Glomerular visceral epithelial cell (primary cell): ENCODE data around the gene RASA3.
"Not testable (repeated sequence)": the region's sequence is repeated elsewhere in the genome, so short reads cannot be mapped to it uniquely, and the experiment has no call there.

Source experiments
- DNase-seq: peaks from one replicate; pipeline ENCODE4 v3.0.0-alpha.2; 2016; ENCODE audit errors: extremely low spot score

RASA3 gene

GRCh38 chr13:114155926-114156883 is 23.8 kb upstream of the RASA3 start:
- no peak for DNase-seq

- no peak for DNase-seq
Observed at GRCh38 chr13:114155320-114155719, 22.9 kb upstream of the RASA3 start.

- DNase-seq, result no peak
Observed at GRCh38 chr13:114154476-114154875, 22.1 kb upstream of the RASA3 start.

- no peak for DNase-seq
Observed at GRCh38 chr13:114153485-114154080, 21.2 kb upstream of the RASA3 start.

- no peak for DNase-seq
Observed at GRCh38 chr13:114152831-114153371, 20.5 kb upstream of the RASA3 start.

GRCh38 chr13:114152285-114152645 is 19.8 kb upstream of the RASA3 start:
- DNase-seq, result no peak

GRCh38 chr13:114151565-114152284 is 19.3 kb upstream of the RASA3 start:
- DNase-seq, result no peak

GRCh38 chr13:114151031-114151430 is 18.6 kb upstream of the RASA3 start:
- DNase-seq, result no peak

GRCh38 chr13:114149774-114150740 is 17.6 kb upstream of the RASA3 start:
- no peak for DNase-seq

- not testable (repeated sequence) for DNase-seq
Observed at GRCh38 chr13:114148886-114149285, 16.5 kb upstream of the RASA3 start.

GRCh38 chr13:114148521-114148855 is 16.1 kb upstream of the RASA3 start:
- no peak for DNase-seq

GRCh38 chr13:114147803-114148520 is 15.5 kb upstream of the RASA3 start:
- DNase-seq, result no peak

- DNase-seq, result no peak
Observed at GRCh38 chr13:114146629-114147028, 14.2 kb upstream of the RASA3 start.

GRCh38 chr13:114146173-114146572 is 13.8 kb upstream of the RASA3 start:
- DNase-seq, result no peak

GRCh38 chr13:114145722-114146121 is 13.3 kb upstream of the RASA3 start:
- no peak for DNase-seq

- DNase-seq, result no peak
Observed at GRCh38 chr13:114145256-114145655, 12.8 kb upstream of the RASA3 start.

- no peak for DNase-seq
Observed at GRCh38 chr13:114144606-114145244, 12.3 kb upstream of the RASA3 start.

GRCh38 chr13:114143806-114144605 is 11.6 kb upstream of the RASA3 start:
- DNase-seq, result peak; percentile 24
